Liver (tissue), 3 donors: ENCODE measurements around the gene TSR2.

Source experiments
- CTCF ChIP-seq: fragments of 150-350 bp; IDR thresholded peaks from 2 replicates; pipeline ENCODE4 v1.5.1; 2017; ENCODE audit warnings: improper control_type of control experiment, low read depth, low read length; ENCODE audit not compliant: missing input control
- HNF4G ChIP-seq: IDR thresholded peaks from 2 replicates; pipeline ENCODE4 v1.6.1; 2016; ENCODE audit warnings: antibody characterized with exemption
- JUND ChIP-seq, 2 donors: IDR thresholded peaks; 2 replicates each; pipeline ENCODE4 v1.6.1; 2016; ENCODE audit warnings: antibody characterized with exemption in 2 of 2
- YY1 ChIP-seq: IDR thresholded peaks from 2 replicates; pipeline ENCODE4 v1.6.1; 2016; ENCODE audit warnings: antibody characterized with exemption, mild to moderate bottlenecking
- ZBTB33 ChIP-seq: IDR thresholded peaks from 2 replicates; pipeline ENCODE4 v1.6.1; 2016; ENCODE audit warnings: antibody characterized with exemption
- donor health status: healthy.
- donor health status: healthy.

GRCh38 chrX:54430519-54430918 lies 9.7 kb upstream of the TSR2 start:
- no peak for TF ChIP-seq JUND (IDR thresholded peaks at IDR 0.05)
- TF ChIP-seq CTCF: no peak
- TF ChIP-seq ZBTB33: no peak
- TF ChIP-seq HNF4G: no peak
- TF ChIP-seq YY1: no peak
